ENCODE results near the gene NHEJ1.

NHEJ1 gene

DNA sequence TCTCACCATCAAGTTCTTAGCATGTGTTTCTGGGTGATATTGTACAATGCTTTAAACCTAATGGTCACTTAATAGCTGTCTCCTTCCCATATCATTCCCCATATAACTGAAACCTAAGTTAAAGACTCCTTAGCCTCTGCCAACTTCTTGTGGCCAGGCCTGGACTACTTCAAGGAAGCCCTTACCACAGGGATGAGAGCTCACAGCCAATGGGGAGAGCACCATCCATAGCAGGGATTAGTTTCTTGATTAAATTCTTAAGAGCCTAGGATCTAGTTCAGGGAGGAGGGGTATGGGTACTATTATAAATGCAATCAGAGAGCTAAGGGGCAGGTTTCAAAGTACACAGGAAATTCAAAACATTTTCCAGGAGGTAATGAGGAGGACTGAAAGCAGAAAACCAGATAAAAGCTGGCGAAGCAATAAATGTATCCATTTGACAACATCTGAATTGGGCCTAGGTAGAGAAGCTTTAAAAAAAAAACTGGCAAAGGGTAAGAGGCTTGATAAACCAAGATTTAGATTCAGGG is 65.1 kb downstream of the NHEJ1 start:
- Mint-ChIP-seq H3K36me3 (ENCODE audit: insufficient read depth) (no peaks in the 10 kb centered on the region), H3K27ac (ENCODE audit: low read depth) (no peak overlapping the region), H3K9me3 (no peaks in the 10 kb centered on the region), H3K4me3 (no peak overlapping the region), H3K4me1 (no peaks in the 10 kb centered on the region), H3K27me3 (no peaks in the 10 kb centered on the region)
- no peak for DNase-seq (ENCODE audit: low spot score in 2 of 2)
- ATAC-seq (replicated peaks; ENCODE audit: extremely low read depth, poor library complexity, severe bottlenecking), result no peak

DNA sequence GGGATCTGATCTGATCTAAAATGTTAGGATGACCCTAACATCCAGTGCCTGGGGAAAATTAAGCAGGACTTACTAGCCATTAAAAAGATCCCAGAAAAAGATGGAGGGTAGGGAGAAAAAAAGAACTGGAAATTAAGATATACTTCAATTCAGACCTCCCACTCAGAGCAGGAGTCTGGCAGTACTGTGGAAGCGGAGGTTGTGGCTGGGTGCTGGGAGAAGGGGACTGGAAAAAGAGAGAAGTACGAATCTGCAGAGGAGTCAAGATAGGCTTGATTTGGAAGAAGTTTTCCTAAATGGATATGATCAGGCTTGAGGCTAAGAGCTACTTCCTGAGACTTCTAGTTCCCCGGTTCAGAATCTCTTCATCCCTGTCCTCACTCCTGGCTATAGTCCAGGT is 66.4 kb downstream of the NHEJ1 start:
- Mint-ChIP-seq H3K9me3 (no peaks in the 10 kb centered on the region), H3K27ac (ENCODE audit: low read depth) (no peak overlapping the region)

DNA sequence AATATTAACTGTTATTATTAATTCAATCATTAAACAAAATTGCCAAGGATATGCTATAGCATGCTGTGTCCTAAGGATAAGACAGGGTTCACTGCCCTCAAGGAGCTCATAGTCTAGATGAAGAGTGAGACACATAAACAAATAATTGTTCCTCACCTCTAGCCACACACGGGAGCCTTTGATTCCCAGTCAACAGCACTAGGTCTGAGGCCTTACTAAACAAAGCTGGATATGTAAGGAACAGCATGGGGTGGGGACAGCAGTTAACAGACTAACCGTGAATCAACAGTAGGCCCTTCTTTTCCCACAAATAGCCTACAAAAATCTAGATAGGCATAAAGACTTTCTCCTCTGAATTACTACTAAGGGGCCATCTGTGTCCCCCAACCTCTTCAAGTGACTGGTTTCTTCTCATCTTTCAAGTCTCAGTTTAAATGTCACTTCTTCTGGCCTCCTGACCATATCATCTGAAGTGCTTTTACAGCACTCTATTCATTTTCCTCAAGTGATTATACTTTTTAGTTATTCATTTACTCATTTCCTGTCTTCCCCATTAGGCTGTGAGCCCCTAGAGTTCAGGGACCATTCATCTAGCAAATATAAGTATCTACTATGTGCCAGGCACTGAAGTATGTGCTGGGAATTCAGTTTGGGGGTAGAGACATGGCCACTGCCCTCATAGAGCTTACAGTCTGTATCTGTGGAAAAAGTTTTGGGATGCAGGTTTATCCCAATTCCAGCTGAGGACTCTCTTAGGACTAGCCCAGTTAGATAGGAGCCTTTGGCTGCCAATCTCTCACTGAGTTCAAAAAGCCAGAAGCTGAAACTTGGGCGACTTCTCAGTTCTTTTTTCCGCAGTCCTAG is 69.9 kb downstream of the NHEJ1 start:
- Mint-ChIP-seq H3K36me3 (ENCODE audit: insufficient read depth) (peaks cover 2% of the 10 kb centered on the region), H3K4me3 (no peak overlapping the region), H3K4me1 (peaks cover 11% of the 10 kb centered on the region), H3K27ac (ENCODE audit: low read depth) (no peak overlapping the region), H3K27me3 (no peaks in the 10 kb centered on the region), H3K9me3 (no peaks in the 10 kb centered on the region)
- no peak for DNase-seq (ENCODE audit: low spot score in 2 of 2)
- ATAC-seq (replicated peaks; ENCODE audit: extremely low read depth, poor library complexity, severe bottlenecking), result no peak

More for the DNA sequence above, 66.4 kb downstream of the NHEJ1 start:
- Mint-ChIP-seq H3K4me1 (no peaks in the 10 kb centered on the region), H3K4me3 (no peak overlapping the region), H3K27me3 (no peaks in the 10 kb centered on the region), H3K36me3 (ENCODE audit: insufficient read depth) (no peaks in the 10 kb centered on the region)
- DNase-seq (ENCODE audit: low spot score in 2 of 2), result no peak
- ATAC-seq (replicated peaks; ENCODE audit: extremely low read depth, poor library complexity, severe bottlenecking), result no peak

DNA sequence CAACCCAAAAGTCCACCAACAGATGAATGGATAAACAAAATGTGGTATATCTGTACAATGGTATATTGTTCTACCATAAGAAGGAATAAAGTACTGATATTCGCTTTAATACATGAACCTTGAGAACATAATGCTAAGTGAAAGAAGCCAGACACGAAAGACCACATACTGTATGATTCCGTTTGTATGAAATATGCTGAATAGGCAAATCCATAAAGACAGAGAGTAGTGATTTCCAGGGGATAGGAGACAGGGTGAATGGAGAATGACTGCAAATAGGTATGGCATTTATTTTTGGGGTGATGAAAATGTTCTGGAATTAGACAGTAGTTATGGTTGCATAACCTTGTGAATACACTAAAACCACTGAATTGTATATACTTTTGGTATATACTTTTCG is 71.3 kb downstream of the NHEJ1 start:
- Mint-ChIP-seq H3K36me3 (ENCODE audit: insufficient read depth) (peaks cover 2% of the 10 kb centered on the region), H3K27me3 (no peaks in the 10 kb centered on the region), H3K9me3 (no peaks in the 10 kb centered on the region), H3K4me1 (peaks cover 23% of the 10 kb centered on the region), H3K27ac (ENCODE audit: low read depth) (no peak overlapping the region), H3K4me3 (no peak overlapping the region)
- DNase-seq (ENCODE audit: low spot score in 2 of 2) (no peak), ATAC-seq (replicated peaks; ENCODE audit: extremely low read depth, poor library complexity, severe bottlenecking) (no peak)

DNA sequence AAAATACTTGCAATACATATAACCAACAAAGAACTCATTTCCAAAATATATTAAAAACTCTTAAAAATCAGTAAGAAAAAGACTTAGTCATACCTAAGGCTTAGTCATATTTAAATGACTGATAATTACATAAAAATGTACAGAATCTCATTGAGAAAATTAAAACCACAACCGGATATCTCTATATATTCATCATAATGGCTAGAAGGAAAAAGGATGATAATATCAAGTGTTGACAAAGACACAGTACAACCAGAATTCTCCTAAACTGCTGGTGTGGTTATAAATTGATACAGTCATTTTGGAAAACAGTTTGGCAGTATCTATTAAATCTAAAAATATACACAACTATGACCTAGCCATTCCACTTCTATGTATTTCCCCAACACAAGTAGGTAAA is 72.8 kb downstream of the NHEJ1 start:
- no peak for DNase-seq (ENCODE audit: low spot score in 2 of 2)
- peaks cover 2% of the 10 kb centered on the region for H3K36me3 Mint-ChIP-seq (ENCODE audit: insufficient read depth)
- H3K4me3 Mint-ChIP-seq, result no peak overlapping the region
- H3K9me3 Mint-ChIP-seq, result no peaks in the 10 kb centered on the region
- ATAC-seq (replicated peaks; ENCODE audit: extremely low read depth, poor library complexity, severe bottlenecking), result no peak
- no peaks in the 10 kb centered on the region for H3K27me3 Mint-ChIP-seq
- no peak overlapping the region for H3K27ac Mint-ChIP-seq (ENCODE audit: low read depth)
- H3K4me1 Mint-ChIP-seq, result peaks cover 23% of the 10 kb centered on the region

DNA sequence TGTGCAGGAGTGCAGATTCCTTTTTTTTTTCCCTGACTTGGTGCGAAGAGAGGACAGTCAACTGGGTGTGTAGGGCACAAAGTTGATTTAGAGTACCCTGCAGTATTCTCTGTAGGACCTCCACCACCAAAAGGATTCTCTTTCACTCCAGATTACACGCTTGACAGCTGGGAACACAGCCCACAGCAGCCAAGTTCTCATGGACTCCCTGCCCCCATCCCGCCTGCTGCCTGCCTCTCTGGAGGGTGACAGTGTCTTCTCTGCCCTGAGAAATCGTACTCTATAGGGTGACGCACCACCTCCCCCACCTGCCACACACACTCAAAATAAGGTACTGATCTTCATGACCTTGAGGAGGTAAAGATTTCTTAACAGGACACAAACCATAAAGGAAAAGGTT is 73.3 kb downstream of the NHEJ1 start:
- Mint-ChIP-seq H3K4me3 (no peak overlapping the region), H3K36me3 (ENCODE audit: insufficient read depth) (peaks cover 2% of the 10 kb centered on the region), H3K4me1 (peaks cover 28% of the 10 kb centered on the region), H3K9me3 (no peaks in the 10 kb centered on the region), H3K27ac (ENCODE audit: low read depth) (no peak overlapping the region), H3K27me3 (no peaks in the 10 kb centered on the region)
- no peak for DNase-seq (ENCODE audit: low spot score in 2 of 2)
- no peak for ATAC-seq (replicated peaks; ENCODE audit: extremely low read depth, poor library complexity, severe bottlenecking)

DNA sequence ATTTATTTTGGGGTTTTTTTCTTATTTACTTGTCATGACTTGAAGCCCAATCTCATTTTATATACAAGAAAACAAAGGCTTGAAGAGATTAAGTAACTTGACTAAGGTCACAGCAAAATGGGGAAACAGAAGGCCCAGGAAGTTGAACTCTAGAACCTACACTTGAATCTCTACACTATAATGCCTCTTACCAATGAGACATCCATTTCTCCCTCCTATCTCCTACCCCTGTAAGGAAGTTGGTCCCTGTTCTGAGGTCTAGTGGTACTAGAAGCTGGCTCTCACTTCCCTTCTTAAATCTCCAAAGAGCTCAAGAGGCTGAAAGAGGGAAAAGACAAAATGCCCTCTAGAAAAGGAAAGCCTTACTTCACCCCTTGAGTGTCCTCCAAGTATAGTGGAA is 74.4 kb downstream of the NHEJ1 start:
- H3K27ac Mint-ChIP-seq (ENCODE audit: low read depth), result no peak overlapping the region

DNA sequence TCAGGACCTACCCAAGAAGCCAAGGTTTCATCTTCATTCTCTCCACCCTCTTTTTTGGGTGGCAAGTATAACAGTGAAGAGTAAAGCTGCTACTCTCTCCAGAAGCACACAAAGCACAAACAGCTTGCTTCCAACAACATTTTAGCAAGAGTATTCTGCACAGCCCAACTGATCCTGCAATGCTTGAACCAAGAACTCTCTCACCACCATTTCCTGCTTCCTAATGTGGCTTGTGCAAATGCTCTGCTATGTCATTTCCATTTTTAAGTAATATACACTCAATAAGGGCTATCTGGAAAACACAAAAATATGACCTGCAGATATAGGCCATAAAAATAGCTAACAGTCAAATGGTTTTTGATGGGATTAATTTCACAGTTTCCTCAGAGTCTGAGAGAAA is 75.8 kb downstream of the NHEJ1 start:
- Mint-ChIP-seq H3K36me3 (ENCODE audit: insufficient read depth) (peaks cover 2% of the 10 kb centered on the region), H3K4me3 (no peak overlapping the region)

More for the DNA sequence above, 74.4 kb downstream of the NHEJ1 start:
- DNase-seq (ENCODE audit: low spot score in 2 of 2) (no peak), ATAC-seq (replicated peaks; ENCODE audit: extremely low read depth, poor library complexity, severe bottlenecking) (no peak)
- Mint-ChIP-seq H3K4me3 (no peak overlapping the region), H3K27me3 (no peaks in the 10 kb centered on the region), H3K4me1 (peaks cover 32% of the 10 kb centered on the region), H3K9me3 (no peaks in the 10 kb centered on the region), H3K36me3 (ENCODE audit: insufficient read depth) (peaks cover 2% of the 10 kb centered on the region)

DNA sequence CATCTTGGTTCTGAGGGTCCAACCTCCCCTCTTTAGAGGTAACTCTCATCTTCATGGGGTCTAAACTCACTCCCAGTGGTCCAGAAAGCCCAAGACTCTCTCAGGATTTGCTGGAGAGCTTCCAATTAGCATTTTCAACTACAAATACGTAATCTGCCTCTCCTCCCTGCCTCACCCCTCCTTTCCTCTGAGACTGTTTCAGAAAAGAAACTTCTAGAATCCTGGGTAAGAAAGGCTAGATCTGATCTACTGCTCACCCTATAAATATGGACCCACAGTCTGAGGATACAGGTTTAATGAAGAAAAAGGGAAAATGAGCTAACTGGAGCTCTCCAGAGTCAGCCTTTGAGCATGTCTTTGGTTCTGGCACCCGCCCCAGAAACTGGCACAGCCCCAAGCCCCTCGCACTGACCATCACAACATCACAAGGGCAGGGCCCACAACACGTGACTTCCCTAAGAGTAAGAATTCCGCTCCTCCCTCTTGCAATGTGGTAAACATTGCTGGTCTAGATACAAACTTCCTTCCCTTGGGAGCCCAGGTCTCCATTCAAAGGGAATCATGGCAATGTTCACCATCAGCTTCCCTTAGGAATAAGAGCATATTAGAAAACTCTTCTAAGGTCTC is 78.2 kb downstream of the NHEJ1 start:
- peaks cover 2% of the 10 kb centered on the region for H3K36me3 Mint-ChIP-seq (ENCODE audit: insufficient read depth)
- H3K27ac Mint-ChIP-seq (ENCODE audit: low read depth), result no peak overlapping the region
- H3K4me3 Mint-ChIP-seq, result no peak overlapping the region
- DNase-seq (ENCODE audit: low spot score in 2 of 2) (no peak), ATAC-seq (replicated peaks; ENCODE audit: extremely low read depth, poor library complexity, severe bottlenecking) (no peak)
- H3K4me1 Mint-ChIP-seq, result peaks cover 32% of the 10 kb centered on the region
- H3K9me3 Mint-ChIP-seq, result no peaks in the 10 kb centered on the region
- no peaks in the 10 kb centered on the region for H3K27me3 Mint-ChIP-seq

More for the DNA sequence above, 75.8 kb downstream of the NHEJ1 start:
- no peak overlapping the region for H3K27ac Mint-ChIP-seq (ENCODE audit: low read depth)
- H3K27me3 Mint-ChIP-seq, result no peaks in the 10 kb centered on the region
- H3K4me1 Mint-ChIP-seq, result peaks cover 32% of the 10 kb centered on the region
- no peak for ATAC-seq (replicated peaks; ENCODE audit: extremely low read depth, poor library complexity, severe bottlenecking)
- no peak for DNase-seq (ENCODE audit: low spot score in 2 of 2)
- H3K9me3 Mint-ChIP-seq, result no peaks in the 10 kb centered on the region

DNA sequence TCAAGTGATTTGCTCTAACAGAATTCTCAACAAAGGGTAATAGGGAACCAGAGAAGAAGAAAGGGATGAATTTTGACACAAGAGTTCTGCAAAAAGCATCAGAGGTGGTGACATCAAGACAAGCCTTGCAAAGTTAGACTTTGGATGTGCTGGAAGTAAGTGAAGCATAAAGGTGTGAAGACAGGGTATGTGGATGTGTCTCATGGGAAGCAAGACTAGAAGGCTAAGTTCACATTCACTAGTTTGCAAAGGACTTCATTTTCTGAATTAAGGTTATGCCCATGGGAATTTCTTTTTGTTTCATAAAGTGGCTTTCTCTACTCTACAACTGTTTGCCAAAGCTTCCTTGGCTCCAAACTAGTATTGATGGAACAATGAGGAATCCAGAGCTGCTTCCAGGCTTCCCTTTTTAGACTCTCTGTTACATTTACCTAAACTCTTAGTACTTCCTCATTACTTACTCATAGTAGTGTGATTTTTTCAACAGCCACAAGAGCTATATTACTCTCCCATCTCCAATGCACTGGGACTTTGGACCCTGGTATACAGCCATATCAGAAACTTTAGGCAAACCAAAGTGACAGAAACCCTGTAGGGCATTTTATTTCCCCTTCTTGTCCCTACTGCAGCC is 78.8 kb downstream of the NHEJ1 start:
- Mint-ChIP-seq H3K27ac (ENCODE audit: low read depth) (no peak overlapping the region), H3K4me3 (no peak overlapping the region), H3K27me3 (no peaks in the 10 kb centered on the region), H3K4me1 (peaks cover 28% of the 10 kb centered on the region), H3K36me3 (ENCODE audit: insufficient read depth) (peaks cover 1% of the 10 kb centered on the region), H3K9me3 (no peaks in the 10 kb centered on the region)
- DNase-seq (ENCODE audit: low spot score in 2 of 2), result no peak
- ATAC-seq (replicated peaks; ENCODE audit: extremely low read depth, poor library complexity, severe bottlenecking), result no peak

DNA sequence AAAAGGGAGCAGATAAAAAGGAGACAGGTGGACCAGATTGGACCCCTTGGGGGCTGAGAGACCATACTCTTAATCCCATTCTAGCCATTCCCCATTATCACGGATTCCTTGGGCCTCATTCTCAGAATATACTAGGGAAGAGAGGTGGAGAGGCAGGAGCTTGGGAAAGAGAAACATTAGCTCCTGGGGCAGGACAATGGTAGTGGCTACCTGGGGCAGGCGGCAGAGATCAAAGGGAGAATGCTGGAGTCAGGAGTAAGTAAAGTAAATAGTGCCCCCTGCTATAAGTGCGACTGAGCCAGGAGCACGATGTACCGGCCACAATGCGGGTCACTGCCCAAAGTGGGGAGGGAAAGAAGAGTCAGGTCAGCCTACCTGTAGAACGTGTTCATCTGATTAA is 79.5 kb downstream of the NHEJ1 start:
- no peak for ATAC-seq (replicated peaks; ENCODE audit: extremely low read depth, poor library complexity, severe bottlenecking)

DNA sequence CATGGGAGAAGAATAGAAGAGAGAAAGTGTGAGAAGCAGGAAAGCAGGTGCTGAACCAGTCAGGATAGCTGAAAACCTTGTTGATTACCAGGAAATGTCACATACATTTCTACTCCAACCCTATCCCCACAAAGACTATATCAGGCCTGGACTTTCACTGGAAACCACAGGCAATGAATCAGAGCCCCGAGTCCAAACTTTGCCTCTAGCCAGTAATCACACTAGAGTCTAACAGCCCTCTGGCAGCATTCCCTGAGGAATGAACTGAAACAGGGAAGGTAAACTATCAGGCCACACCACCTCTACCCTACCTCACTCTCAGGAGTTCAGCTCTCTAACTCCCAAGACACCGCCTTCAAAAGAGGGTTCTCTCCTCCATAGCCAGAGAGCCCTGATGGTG is 81.2 kb downstream of the NHEJ1 start:
- no peak for ATAC-seq (replicated peaks; ENCODE audit: extremely low read depth, poor library complexity, severe bottlenecking)
- H3K4me1 Mint-ChIP-seq, result peaks cover 9% of the 10 kb centered on the region
- H3K27ac Mint-ChIP-seq (ENCODE audit: low read depth), result no peak overlapping the region
- H3K27me3 Mint-ChIP-seq, result no peaks in the 10 kb centered on the region
- H3K9me3 Mint-ChIP-seq, result no peaks in the 10 kb centered on the region
- DNase-seq (ENCODE audit: low spot score in 2 of 2), result no peak
- H3K36me3 Mint-ChIP-seq (ENCODE audit: insufficient read depth), result peaks cover 5% of the 10 kb centered on the region
- no peak overlapping the region for H3K4me3 Mint-ChIP-seq

More for the DNA sequence above, 79.5 kb downstream of the NHEJ1 start:
- Mint-ChIP-seq H3K36me3 (ENCODE audit: insufficient read depth) (peaks cover 3% of the 10 kb centered on the region), H3K27ac (ENCODE audit: low read depth) (no peak overlapping the region), H3K4me3 (no peak overlapping the region), H3K9me3 (no peaks in the 10 kb centered on the region), H3K4me1 (peaks cover 21% of the 10 kb centered on the region), H3K27me3 (no peaks in the 10 kb centered on the region)
- no peak for DNase-seq (ENCODE audit: low spot score in 2 of 2)
